ENCODE data around the gene IQUB. TPM values are rescaled to one million over a fixed set of nuclear protein-coding genes. Genes with fewer than 3 reads are reported as not detected.

Gene IQUB
- total and polyA plus RNA-seq, 10 donors: 0.05 to 1.0 (median 0.35) TPM

- Histone ChIP-seq H3K36me3 (peaks cover 0 to 37% (median 2%) of the 10 kb centered on the region in 6 donors), H3K4me1 (peaks cover 0 to 19% (median 6%) of the 10 kb centered on the region in 6 donors), H3K9me3 (no peaks in the 10 kb centered on the region), H3K27ac (no peak overlapping the region), H3K27me3 (replicated peaks in 1 of 7) (no peaks in the 10 kb centered on the region), H3K4me3 (no peak overlapping the region)
- no peak for DNase-seq
- intact Hi-C loops (cut with DNase I; ENCODE audit: low total_unique reads): no loop called here
- TF ChIP-seq POLR2AphosphoS5 (IDR thresholded peaks at IDR 0.05) (no peak), POLR2A (IDR thresholded peaks at IDR 0.05) (no peak)
- TF ChIP-seq, protein P1, sequence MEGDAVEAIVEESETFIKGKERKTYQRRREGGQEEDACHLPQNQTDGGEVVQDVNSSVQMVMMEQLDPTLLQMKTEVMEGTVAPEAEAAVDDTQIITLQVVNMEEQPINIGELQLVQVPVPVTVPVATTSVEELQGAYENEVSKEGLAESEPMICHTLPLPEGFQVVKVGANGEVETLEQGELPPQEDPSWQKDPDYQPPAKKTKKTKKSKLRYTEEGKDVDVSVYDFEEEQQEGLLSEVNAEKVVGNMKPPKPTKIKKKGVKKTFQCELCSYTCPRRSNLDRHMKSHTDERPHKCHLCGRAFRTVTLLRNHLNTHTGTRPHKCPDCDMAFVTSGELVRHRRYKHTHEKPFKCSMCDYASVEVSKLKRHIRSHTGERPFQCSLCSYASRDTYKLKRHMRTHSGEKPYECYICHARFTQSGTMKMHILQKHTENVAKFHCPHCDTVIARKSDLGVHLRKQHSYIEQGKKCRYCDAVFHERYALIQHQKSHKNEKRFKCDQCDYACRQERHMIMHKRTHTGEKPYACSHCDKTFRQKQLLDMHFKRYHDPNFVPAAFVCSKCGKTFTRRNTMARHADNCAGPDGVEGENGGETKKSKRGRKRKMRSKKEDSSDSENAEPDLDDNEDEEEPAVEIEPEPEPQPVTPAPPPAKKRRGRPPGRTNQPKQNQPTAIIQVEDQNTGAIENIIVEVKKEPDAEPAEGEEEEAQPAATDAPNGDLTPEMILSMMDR (IDR thresholded peaks at IDR 0.05 in 8 of 11, conservative IDR thresholded peaks at IDR 0.05 in 3 of 11): no peak
- WGBS, 5 donors: 32 to 63% (median 42%) methylated on average over 1 of the region's 1 CpG
Measured at GRCh38 chr7:123539871-123540270, 5.5 kb upstream of the IQUB start.

DNA sequence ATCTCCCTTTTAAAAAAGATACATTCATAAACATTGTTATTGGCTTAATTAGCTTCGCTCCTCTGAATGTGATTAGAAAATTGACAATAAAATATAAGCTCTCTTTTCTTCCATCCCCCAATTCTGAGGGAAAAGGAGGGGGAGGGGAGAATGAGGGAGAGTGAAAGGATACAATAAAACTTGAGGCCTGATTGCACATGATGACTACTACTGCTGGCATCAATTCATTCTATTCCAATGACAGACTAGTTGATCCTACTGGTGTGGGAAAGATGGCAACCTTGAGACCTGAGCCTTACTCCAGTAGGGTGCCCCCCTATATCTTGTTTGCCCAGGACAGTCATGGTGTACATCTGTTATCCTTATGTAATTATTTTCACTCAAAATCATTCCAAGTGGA lies 4.5 kb upstream of the IQUB start:
- 95 to 100% (median 98%) methylated on average over 1 of the region's 1 CpG for WGBS, 5 donors
- peaks cover 0 to 4% (median 0%) of the 10 kb centered on the region in 7 donors for H3K27me3 ChIP-seq (replicated peaks in 1 of 7)
- intact Hi-C loops (cut with DNase I; ENCODE audit: low total_unique reads): no loop called here
- peaks cover 2 to 24% (median 10%) of the 10 kb centered on the region in 6 donors for H3K4me1 ChIP-seq
- H3K4me3 ChIP-seq: no peak overlapping the region
- H3K36me3 ChIP-seq: peaks cover 0 to 31% (median 2%) of the 10 kb centered on the region in 6 donors
- no peaks in the 10 kb centered on the region for H3K9me3 ChIP-seq
- H3K27ac ChIP-seq: no peak overlapping the region
- no peak for TF ChIP-seq POLR2A (IDR thresholded peaks at IDR 0.05)
- TF ChIP-seq, protein P1 (IDR thresholded peaks at IDR 0.05 in 8 of 11, conservative IDR thresholded peaks at IDR 0.05 in 3 of 11): no peak
- TF ChIP-seq POLR2AphosphoS5 (IDR thresholded peaks at IDR 0.05): no peak
- DNase-seq: no peak

DNA sequence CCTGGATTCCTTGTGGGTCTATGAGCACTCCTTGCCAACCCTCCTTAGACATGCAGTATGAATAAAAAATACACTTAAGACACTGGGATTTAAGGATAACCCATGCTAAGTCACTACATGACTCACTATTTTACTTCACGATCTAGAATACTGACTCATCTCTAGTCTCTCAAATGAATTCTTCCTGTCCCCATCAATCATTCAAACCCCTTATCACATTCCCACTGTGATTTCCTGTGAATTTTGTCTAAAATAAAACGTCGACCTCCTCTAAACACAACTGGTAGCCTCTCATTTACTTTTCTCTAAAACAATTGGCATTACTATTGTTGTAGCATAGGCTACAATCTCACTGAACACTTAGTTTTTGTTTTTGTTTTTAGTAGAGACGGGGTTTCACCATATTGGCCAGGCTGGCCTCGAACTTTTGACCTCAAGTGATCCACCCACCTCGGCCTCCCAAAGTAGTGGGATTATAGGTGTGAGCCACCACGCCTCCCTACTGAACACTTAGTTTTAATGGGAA lies 3.9 kb upstream of the IQUB start:
- intact Hi-C loops (cut with DNase I; ENCODE audit: low total_unique reads): no loop called here

DNA sequence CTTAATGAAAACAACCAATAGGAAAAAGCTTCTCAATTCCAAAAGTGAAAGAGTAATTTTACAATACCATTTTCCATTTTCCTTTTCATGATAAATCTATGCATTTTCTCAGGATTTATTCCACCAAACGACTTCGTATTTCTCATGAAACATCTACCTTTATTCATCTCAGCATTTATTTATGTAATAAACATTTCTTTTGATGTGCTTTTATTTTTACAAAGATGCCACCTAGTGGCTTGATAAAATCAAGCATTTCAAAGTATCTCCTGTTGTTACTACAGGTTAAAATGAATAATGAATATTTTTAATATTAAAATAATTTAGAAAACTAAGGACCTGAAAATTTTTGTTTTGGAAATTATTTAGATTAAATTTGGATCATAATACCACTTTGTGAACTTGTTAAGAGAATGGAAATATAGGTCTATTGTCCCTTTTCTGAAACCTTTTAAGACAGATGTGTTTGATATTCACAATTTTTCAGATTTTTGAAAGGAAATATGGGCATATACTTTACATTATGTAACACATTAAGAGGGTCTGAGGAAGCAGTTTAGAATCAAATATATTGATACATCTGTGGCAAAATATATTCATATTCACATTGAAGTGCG lies 2.7 kb upstream of the IQUB start:
- TF ChIP-seq, protein P1 (IDR thresholded peaks at IDR 0.05 in 8 of 11, conservative IDR thresholded peaks at IDR 0.05 in 3 of 11): peak in 9 of 11 experiments; percentile 25 to 61 (median 47)
- no peak for TF ChIP-seq POLR2AphosphoS5 (IDR thresholded peaks at IDR 0.05)
- Histone ChIP-seq H3K9me3 (no peaks in the 10 kb centered on the region), H3K4me1 (peaks cover 3 to 40% (median 21%) of the 10 kb centered on the region in 6 donors), H3K4me3 (no peak overlapping the region), H3K27me3 (replicated peaks in 1 of 7) (peaks cover 0 to 22% (median 0%) of the 10 kb centered on the region in 7 donors), H3K27ac (no peak overlapping the region), H3K36me3 (peaks cover 0 to 17% (median 2%) of the 10 kb centered on the region in 6 donors)
- DNase-seq: no peak
- WGBS, 5 donors: 18 to 70% (median 34%) methylated on average over 3 of the region's 3 CpGs
- intact Hi-C loops (cut with DNase I; ENCODE audit: low total_unique reads): no loop called here

More for the DNA sequence above, 3.9 kb upstream of the IQUB start:
- Histone ChIP-seq H3K27ac (no peak overlapping the region), H3K4me1 (peaks cover 3 to 31% (median 17%) of the 10 kb centered on the region in 6 donors), H3K4me3 (no peak overlapping the region), H3K9me3 (no peaks in the 10 kb centered on the region), H3K27me3 (replicated peaks in 1 of 7) (peaks cover 0 to 11% (median 0%) of the 10 kb centered on the region in 7 donors), H3K36me3 (peaks cover 0 to 24% (median 2%) of the 10 kb centered on the region in 6 donors)
- 48 to 57% (median 52%) methylated on average over 7 of the region's 7 CpGs for WGBS, 5 donors
- TF ChIP-seq, protein P1 (IDR thresholded peaks at IDR 0.05 in 8 of 11, conservative IDR thresholded peaks at IDR 0.05 in 3 of 11): no peak
- no peak for TF ChIP-seq POLR2AphosphoS5 (IDR thresholded peaks at IDR 0.05)
- TF ChIP-seq POLR2A (IDR thresholded peaks at IDR 0.05): no peak
- no peak for DNase-seq

Data from spleen (tissue), 11 donors.